GM04503 (cell line): ENCODE measurements around the gene LCN2.

Source experiments
- DNase-seq: peaks from one replicate; pipeline ENCODE4 v3.0.0-alpha.2; 2012; ENCODE audit warnings: low read depth

LCN2 gene

DNA sequence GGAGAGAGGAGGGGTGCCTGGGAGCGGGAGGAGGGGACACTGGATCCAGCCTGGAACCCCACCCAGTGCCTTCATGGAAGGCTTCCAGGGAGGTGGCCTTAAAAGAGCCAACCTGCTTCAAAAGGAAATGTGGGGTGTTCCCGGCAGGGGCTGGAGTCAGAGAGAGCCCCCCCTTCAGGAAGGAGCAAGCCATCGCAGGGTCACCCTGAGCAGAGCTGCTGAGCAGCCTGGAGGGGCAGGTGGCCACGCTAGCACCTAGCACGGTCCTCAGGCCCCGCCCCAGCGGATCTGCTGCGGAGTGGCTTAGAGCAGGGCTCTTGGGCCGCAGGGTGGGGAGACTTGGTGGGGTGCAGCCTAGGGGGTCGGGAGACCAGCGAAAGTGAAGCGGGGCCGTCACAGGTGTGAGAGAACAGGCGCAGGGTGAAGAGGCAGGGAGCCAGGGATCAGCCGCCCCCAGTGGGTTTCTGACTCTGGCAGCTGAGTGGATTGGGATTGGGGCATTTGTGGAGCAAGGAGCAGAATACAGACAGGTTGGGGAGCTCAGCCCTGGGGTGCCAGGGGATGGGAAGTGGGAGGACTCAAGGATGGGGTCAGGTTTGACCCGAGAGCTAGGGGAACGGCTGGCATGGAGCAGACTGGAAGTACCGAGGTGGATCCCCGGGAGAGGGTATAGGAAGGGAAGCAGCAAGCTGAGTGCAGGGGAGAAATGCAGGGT lies 1.5 kb downstream of the LCN2 start:
- DNase-seq: no peak

DNA sequence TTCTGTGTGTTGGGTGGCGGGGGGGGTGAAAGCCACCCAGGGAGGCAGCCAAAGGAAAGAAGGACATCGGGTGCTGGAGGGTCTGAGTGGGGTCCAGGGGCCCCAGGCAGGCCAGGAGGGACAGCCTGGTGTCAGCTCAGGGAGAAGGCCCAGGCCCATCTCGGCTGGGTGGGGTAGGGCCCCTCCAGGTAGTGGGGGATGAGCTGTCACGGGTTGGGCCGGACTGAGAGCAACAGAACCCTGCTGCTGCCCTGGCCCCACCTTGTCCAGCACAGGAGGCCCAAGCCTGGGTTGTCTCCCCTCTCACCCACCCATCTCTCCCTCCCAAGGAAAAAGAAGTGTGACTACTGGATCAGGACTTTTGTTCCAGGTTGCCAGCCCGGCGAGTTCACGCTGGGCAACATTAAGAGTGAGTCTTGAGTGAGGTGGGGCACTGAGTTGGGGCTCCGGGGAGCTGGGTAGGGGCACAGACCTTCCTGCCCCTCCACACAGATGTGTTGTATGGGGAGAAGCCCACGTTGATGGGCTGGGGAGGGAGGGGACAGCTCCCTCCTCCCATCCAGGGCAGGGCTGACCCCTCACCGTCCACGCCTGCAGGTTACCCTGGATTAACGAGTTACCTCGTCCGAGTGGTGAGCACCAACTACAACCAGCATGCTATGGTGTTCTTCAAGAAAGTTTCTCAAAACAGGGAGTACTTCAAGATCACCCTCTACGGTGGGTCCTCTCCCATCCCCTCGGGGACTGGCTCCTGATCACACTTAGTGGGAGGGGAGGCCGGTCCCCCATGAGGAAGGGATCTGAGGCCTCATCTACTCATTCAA lies 2.3 kb downstream of the LCN2 start:
- DNase-seq: no peak

DNA sequence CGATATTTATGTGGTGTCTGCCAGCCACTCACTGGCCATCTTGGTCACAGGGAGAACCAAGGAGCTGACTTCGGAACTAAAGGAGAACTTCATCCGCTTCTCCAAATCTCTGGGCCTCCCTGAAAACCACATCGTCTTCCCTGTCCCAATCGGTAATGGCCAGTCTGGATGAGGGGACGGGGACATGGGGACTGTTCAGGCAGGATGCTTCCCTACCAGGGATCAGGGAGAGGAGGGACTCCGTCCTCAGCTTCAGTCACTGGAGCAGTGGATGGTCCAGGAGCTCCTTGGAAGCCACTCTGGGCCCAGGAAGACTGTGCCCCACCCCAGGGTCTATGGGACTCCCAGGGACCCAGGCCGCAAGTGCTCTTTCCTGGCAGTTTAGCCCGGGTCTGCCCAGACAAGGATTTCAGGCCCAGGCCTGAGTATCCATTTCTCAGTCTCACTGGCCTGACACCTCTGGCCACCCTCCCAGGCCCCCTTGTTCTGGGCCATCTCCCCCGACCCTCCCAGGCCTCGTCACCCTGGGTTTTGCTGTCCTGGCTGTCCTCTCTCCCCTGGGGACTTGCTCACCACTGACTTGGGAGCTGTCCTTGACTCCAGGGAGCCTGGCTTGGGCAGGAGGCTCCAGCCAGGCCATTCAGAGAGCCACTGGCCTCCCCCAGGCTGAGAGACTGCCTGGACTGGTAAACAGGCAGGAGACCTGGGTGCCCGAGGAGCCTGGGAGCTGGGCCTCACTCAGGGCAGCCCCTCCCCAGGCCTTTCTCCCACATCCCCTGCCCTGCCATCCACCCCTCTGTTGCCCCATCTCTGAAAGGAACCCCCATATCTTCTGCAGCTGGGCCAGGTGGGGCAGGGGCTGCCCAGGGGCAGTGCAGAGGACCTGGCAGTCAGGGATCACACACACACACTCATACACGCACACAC lies 3.1 kb downstream of the LCN2 start:
- no peak for DNase-seq

DNA sequence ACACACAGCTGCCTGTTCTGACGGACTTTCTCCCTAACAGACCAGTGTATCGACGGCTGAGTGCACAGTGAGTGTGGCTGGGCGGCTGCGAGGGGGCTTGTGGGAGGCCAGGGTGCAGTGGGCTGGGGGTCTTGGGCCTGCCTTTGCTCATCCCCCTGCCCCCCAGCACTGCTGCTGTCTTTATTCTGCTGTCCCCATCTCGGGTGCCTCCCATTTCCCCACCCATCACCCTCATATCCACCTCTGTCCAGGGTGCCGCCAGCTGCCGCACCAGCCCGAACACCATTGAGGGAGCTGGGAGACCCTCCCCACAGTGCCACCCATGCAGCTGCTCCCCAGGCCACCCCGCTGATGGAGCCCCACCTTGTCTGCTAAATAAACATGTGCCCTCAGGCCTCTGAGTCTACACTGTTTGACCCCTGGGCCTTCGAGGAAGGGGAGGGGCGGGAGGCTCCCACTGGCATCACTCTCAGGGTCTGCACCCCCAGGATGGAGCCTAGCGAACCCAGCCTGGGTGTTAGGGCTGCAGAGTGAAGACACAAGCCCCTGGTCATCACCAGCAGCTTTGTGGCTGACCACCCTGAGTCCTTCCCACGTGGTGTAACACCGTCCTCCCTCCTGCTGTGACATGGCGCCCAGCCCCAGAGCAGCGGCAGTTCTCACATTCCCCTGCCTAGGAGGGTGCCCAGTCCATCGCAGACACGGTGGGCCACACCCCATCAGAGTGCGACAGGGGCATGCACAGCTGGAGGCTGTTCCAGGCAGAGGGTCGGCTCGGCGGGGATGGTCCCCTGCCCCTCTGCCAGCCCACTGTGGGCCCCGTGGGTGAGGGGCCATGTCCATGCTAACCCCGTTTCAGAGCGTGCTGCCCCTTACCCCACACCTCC lies 4.0 kb downstream of the LCN2 start:
- no peak for DNase-seq

DNA sequence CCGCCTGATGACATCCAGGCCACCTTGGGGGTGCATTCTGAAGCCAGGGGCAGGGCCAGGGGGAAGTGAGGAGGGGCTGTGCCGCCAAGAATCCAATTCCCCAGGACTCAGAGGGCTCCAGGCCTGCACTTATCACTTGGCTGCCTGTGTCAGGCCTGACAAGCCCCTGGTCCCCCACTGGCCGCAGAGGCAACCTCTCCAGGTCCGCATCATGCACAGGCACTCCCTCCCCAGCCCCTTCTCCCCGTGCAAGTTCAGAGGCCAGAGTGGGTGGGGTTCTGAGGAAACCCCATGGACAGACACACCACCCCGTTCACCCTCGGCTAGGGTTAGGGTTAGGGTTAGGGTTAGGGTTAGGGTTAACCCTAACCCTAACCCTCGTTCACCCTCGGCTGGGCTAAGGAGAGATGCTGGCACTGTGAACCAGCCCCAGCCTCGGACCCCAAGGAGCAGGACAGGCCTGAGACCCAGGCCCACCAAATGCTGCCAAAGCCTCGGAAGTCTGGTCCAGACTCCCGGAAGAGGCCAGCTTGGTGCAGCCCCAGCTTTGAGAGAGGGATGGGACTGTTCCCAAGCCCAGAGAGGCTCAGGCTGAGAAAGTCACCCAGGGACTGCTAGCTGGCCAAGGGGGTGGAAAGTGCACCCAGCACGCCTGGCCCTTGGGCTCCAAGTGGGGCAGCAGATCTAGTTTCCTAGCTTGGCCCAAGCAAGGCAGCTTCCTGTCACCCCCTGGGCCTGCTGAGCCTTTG lies 4.9 kb downstream of the LCN2 start:
- DNase-seq: no peak

DNA sequence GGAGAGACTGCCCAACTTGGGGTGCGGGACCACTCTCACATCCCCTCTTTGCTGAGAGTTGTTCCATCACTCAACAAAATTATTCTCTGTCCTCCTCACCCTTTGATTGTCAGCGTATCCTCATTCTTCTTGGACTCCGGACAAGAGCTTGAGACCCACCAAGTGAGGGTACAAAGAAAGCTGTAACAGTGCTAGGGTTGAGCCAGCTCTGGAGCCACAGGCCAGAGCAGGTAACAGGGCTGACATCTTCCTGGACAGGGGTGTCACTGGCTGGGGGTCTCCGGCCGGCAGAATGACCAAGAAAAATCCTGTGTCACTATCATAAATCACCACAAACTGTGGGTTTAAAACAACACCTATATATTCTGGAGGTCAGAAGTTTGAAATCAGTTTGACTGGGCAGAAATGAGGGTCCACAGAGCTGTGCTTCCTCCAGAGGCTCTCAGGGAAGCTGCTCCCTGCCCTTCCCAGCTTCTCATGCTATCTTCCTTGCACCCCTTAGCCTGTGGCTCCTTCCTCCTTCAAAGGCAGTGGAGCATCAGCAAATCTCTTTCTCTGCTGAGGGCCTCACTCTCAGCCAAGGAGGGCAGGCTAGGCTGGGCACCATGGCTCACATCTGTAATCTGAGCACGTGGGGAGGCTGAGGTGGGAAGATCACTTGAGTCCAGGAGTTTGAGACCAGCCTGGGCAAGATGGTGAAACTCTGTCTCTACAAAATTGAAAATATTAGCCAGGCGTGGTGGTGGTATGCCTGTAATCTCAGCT lies 6.7 kb downstream of the LCN2 start:
- no peak for DNase-seq

DNA sequence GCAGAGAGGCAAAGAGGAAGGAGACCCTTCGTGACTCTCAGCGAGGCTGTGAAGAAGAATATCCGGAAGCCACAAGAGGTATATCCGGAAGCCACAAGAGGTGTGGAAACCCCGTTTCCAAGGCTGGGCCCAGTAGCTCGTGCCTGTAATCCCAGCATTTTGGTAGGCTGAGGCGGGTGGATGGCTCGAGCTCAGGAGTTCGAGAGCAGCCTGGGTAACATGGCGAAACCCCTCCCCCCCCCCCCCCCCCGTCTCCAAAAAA lies 10.2 kb downstream of the LCN2 start:
- DNase-seq: no peak

DNA sequence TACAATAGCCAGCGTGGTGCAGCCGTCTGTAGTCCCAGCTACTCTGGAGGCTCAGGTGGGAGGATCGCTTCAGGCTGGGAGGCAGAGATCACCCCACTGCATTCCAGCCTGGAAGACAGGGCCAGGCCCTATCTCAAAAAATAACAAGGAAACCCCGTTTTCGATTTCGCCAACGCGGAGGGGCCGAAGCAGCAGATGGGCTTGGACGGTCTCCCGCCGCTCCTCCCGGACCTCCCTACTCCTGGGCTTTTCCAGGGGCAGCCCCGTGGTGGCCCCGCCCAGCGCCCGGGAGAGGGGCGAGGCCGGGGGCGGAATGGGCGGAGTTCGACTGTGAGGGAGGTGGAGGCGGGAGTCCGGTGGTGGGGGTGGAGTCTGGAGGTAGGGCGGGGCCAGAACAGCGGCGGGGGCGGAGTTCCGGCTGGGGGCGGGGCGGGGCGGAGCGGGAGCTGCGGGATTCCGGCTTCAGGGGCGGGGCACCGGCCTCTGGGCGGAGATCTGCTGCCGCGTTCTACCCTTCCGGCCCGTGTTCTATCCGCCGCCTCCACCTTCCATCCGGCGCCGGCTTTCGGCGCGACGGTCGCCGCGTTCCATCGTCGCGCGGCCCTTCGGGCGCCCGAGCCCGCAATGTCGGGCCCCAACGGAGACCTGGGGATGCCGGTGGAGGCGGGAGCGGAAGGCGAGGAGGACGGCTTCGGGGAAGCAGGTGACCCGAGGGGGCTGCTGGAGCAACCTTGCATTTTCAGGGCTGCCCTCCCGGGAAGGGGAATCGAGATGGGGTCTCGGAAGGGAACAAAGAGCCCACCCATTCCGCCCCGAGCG lies 10.7 kb downstream of the LCN2 start, which contains the start of gene BBLN:
Gene BBLN, plus strand, starts transcription at position 482 of the 819 bp plus-strand sequence. Its CDS starts 143 bp downstream, at position 625.
- peak; percentile 38 for DNase-seq

DNA sequence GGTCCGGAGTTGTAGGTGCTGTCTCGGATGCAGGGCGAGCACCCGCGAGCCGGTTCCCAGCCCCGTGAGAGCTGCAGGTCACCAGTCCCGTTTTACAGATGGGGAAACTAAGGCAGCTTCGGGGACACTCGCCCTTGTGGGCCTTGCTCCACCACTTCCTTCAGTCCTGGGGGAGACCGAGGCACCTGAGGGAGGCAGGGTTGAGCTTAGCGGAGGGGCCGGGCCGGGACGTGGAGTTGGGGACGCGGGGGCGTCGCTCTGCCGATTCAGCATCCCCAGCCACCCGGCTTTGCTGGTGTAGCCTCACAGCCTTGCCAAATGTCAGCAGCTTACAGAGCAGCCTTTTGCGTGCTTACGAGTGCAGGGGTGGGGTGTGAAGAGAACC lies 11.3 kb downstream of the LCN2 start:
- DNase-seq: no peak

DNA sequence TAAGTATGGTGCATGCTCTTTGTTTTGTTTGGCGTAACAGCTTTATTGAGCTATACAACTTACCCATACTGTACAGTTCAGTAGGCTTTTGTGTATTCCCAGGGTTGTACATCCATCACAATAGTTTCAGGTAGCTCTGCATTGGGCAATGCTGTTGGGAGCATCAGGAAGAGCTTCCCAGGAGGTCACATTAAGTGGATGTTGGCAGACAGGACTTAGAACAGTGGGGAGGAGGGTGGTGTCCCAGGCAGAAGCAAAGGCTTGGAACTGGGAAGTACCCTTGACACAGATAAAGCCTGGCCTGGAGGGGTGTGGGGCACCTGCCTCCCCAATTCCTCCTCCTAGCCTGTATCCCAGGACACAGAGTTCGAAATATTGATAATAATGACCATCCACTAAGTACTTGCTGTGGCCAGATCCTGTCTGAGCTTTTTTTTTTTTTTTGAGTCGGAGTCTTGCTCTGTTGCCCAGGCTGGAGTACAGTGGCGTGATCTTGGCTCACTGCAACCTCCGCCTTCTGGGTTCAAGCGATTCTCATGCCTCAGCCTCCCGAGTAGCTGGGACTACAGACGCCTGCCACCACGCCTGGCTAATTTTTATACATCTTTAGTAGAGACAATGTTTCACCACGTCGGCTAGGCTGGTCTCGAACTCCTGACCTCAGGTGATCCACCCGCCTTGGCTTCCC lies 12.1 kb downstream of the LCN2 start:
- no peak for DNase-seq

DNA sequence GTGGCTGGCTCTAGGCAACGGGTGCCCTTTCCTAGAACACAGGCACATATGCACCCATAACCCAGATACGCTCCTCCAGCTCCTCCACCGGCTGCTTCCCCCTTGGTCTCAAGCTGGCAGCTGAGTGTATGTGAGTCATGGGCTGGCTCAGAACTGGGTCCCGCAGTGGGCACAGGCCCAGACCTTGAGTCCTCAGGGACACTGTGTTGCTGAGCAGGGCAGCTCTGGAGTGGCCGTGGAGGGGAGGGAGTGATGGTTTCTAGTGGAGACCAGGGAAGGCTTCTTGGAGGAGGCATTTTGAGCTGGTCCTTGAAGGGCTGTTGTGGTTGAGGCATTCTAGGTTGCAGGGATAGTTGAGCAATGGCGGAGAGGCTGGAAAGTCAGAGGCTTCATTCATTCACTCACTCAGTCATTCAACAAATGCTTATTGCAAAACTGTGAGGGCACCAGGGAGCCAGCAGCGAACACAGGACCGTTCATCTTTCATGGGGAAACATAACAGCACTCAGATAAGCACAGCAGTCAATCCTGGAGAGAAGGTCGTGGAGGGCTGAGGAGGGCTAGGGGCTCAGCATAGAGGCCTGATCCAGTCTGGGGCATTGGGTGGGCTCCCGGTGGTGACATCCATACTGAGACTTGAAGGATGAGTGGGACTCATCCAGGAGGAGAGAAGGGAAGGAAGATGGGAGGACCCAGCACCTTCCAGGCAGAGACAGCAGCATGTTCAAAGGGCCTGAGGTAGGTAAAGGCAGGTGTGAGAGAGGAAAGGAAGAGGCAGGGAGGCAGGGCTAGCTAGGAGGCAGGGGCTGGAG lies 13.2 kb downstream of the LCN2 start:
- no peak for DNase-seq

DNA sequence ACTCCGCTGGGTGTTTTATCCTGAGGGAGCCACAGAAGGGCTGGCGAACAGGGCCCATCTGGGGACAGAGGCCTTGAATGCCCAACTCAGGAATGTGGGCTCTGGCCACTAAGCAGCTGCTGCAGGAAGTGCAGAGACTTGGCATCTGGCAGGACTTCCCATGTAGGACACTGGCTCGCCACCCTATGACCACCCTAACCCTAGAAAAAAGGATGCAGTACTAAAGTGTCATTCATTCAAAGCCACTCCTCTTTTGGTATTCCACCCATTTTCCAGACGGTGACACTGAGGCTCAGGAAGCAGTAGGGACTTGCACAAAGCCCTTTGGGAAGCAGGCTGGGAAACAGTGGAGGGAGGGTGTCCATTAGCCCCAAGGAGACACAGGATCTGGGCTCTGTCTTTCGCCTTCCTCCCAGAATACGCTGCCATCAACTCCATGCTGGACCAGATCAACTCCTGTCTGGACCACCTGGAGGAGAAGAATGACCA lies 13.8 kb downstream of the LCN2 start:
- no peak for DNase-seq

DNA sequence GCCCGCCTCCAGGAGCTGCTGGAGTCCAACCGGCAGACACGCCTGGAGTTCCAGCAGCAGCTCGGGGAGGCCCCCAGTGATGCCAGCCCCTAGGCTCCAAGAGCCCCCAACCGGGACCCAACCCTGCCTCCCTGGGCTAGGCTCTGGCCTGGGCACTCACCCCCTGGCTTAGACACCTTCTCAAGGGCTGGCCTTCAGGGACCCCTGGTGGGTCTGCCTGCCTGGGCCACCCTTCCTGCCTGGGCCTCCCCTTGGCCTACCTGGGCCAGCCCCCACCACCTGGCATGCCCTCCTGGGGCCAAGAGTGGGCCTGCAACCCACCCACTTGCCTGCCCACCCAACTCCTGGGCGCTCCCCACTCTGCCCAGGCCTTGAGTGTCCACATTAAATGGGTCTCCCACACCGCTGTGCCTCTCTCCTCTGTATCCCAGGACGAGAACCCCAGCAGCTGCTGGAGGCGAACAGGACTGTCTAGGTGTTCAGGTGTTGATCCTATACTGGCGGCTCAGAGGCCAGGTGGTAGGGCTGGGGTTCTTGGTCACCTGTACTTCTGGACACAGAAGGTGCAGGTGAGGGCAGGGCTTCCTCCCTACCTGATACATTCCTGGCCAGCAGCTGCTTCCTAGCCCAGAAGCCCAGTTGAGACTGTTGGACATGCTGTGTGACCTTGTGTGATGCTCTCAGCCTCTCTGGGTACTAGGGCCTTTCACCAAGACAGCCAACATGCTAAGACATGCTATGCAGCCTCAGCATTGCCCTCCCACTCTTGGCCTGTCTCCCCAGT lies 14.5 kb downstream of the LCN2 start:
- DNase-seq: no peak

DNA sequence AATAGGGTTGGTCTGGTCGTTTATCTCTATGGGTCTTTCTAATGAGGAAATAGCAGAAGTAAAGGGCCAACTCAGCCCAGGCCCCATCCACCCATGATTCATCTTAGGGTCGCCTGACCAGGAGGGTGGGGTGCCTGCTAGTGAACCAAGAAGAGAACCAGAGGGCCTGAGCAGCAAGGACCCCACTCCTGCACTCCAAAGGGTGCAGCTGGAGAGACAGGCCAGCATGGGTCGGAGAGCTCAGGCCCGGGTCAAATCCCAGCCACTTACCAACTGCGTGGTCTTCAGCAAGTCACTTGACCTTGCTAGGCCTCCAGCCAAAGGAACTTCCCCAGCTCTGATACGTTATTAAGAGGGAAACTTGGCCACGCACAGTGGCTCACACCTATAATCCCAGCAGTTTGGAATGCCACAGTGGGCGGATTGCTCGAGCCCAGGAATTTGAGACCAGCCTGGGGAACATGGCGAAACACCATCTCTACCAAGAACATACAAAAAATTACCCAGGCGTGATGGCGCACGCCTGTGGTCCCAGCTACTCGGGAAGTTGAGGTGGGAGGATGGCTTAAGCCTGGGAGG lies 15.1 kb downstream of the LCN2 start:
- DNase-seq: no peak

DNA sequence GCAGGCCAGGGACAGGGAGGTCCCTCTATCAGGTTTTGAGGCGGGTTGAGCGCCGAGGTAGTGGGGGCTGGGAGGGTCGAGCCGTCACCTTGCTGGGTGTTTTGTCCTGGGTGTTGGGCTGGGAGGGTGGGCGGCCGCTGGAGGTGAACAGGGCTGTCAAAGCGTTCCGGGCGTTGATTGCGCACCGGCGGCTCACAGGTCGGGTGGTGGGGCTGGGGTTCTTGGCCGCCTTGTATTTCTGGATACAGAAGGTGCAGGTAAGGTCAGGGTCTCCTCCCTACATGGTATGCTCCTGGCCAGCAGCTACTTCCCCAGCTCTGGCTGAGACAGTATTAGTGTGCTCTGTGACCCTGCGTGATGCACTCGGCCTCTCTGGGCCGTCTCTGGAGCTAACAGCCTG lies 16.9 kb downstream of the LCN2 start:
- DNase-seq: no peak

DNA sequence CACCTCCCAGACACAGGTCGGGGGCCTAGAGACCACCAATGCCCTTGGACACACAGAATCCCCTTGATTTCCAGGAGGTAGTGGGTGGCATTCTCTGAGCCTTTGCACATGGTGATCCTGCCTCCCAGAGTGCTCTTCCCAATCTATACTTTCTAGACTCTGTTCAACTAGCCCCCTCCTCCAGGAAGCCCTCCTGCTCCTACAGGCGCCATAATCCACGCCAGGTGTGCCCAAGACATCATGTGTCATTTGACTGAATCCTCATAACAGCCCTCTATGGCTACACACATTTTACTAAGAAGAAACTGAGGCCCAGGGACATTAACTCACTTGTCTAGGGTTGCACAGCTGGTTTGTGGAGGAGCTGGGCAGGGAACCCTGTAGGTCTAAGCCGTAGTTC lies 18.0 kb downstream of the LCN2 start:
- no peak for DNase-seq
